Thyroid gland (tissue), 4 donors: ENCODE measurements around the gene BCL2L11.

Source experiments
- CTCF ChIP-seq, 6 experiments: fragments of 200-600 bp in 3 of 6; fragments of 450-650 bp in 3 of 6; sonication (generic) in 3 of 6; IDR thresholded peaks; one replicate each; pipeline ENCODE4 v1.5.1; 2016 to 2019; ENCODE audit warnings: antibody characterized with exemption in 6 of 6, mild to moderate bottlenecking in 2 of 6, inconsistent platforms in 1 of 6, moderate library complexity in 1 of 6
- POLR2A ChIP-seq, 2 donors: fragments of 450-650 bp; IDR thresholded peaks; one replicate each; pipeline ENCODE4 v1.6.1; 2017; ENCODE audit warnings: antibody characterized with exemption in 2 of 2, mild to moderate bottlenecking in 2 of 2, moderate library complexity in 1 of 2

- TF ChIP-seq POLR2A (IDR thresholded peaks at IDR 0.05) (no peak), CTCF (IDR thresholded peaks at IDR 0.05) (no peak)
Observed at GRCh38 chr2:111196435-111196834, 75.7 kb downstream of the BCL2L11 start.
